ENCODE measurements around the gene NDUFS7. TPM values are rescaled to one million over a fixed set of nuclear protein-coding genes. Genes with fewer than 3 reads are reported as not detected.
A peak's percentile ranks its signal among the peaks of the same experiment; 100 is the strongest.
"Not testable (repeated sequence)": the region's sequence is repeated elsewhere in the genome, so short reads cannot be mapped to it uniquely, and the experiment has no call there.

The NDUFS7 gene
- total RNA-seq, 1 donor from 2014 or later = 56.8 TPM

- DNase-seq (ENCODE audit: low read depth) = no peak
These were observed 48.8 kb downstream of the NDUFS7 start for GRCh38 chr19:1432507-1432887.

- no peak for DNase-seq (ENCODE audit: low read depth)
These were observed 49.7 kb downstream of the NDUFS7 start for GRCh38 chr19:1433119-1434039.

GRCh38 chr19:1434040-1434366 lies 50.3 kb downstream of the NDUFS7 start:
- DNase-seq (ENCODE audit: low read depth) = no peak

GRCh38 chr19:1434577-1435060 lies 50.9 kb downstream of the NDUFS7 start:
- no peak for DNase-seq (ENCODE audit: low read depth)

GRCh38 chr19:1435378-1435989 lies 51.8 kb downstream of the NDUFS7 start:
- no peak for DNase-seq (ENCODE audit: low read depth)

GRCh38 chr19:1437609-1438008 lies 53.9 kb downstream of the NDUFS7 start:
- DNase-seq (ENCODE audit: low read depth) = no peak

- peak; percentile 85 for DNase-seq (ENCODE audit: low read depth)
These were observed 54.6 kb downstream of the NDUFS7 start, which contains the start of gene RPS15 for GRCh38 chr19:1438035-1438932. RPS15 (plus strand) TSS chr19:1438396; CDS start chr19:1438426, 30 bp downstream.

GRCh38 chr19:1438933-1439354 lies 55.2 kb downstream of the NDUFS7 start:
- no peak for DNase-seq (ENCODE audit: low read depth)

GRCh38 chr19:1439525-1440417 lies 56.1 kb downstream of the NDUFS7 start:
- DNase-seq (ENCODE audit: low read depth) = not testable (repeated sequence)

GRCh38 chr19:1440418-1440801 lies 56.7 kb downstream of the NDUFS7 start:
- no peak for DNase-seq (ENCODE audit: low read depth)

- DNase-seq (ENCODE audit: low read depth) = no peak
These were observed 57.3 kb downstream of the NDUFS7 start for GRCh38 chr19:1441022-1441426.

GRCh38 chr19:1441677-1442438 lies 58.2 kb downstream of the NDUFS7 start:
- no peak for DNase-seq (ENCODE audit: low read depth)

Other genes starting within 250 kb of the NDUFS7 start
- gene SBNO2, start 209.6 kb upstream of the NDUFS7 start, total RNA-seq = 40.5 and 113 TPM in 2 replicates
- 113 and 140 TPM in 2 replicates for gene STK11, start 178.1 kb upstream of the NDUFS7 start, total RNA-seq
- gene CBARP, start 145.9 kb upstream of the NDUFS7 start, total RNA-seq = 0.87 and 4.3 TPM in 2 replicates
- 29.0 and 29.2 TPM in 2 replicates for gene ATP5F1D, start 142.2 kb upstream of the NDUFS7 start, total RNA-seq
- gene MIDN, start 135.3 kb upstream of the NDUFS7 start, total RNA-seq = 12.2 and 44.9 TPM in 2 replicates
- gene CIRBP, start 114.6 kb upstream of the NDUFS7 start, total RNA-seq = 174 and 314 TPM in 2 replicates
- 13.9 and 21.5 TPM in 2 replicates for gene FAM174C, start 108.4 kb upstream of the NDUFS7 start, total RNA-seq
- gene EFNA2, start 98.0 kb upstream of the NDUFS7 start, total RNA-seq = 0.10 TPM in 1 of 2 replicates, not detected in the other
- 13.4 and 15.4 TPM in 2 replicates for gene GAMT, start 17.6 kb downstream of the NDUFS7 start, total RNA-seq
- 49.2 and 96.9 TPM in 2 replicates for gene DAZAP1, start 23.7 kb downstream of the NDUFS7 start, total RNA-seq
- gene RPS15, start 54.5 kb downstream of the NDUFS7 start, total RNA-seq = 442 and 500 TPM in 2 replicates
- 0.05 TPM in 1 of 2 replicates, not detected in the other for gene APC2, start 66.2 kb downstream of the NDUFS7 start, total RNA-seq
- gene C19orf25, start 95.3 kb downstream of the NDUFS7 start, total RNA-seq = 26.4 and 31.4 TPM in 2 replicates
- gene PCSK4, start 106.4 kb downstream of the NDUFS7 start, total RNA-seq = 1.6 and 4.9 TPM in 2 replicates
- 4.9 and 8.7 TPM in 2 replicates for gene REEP6, start 107.3 kb downstream of the NDUFS7 start, total RNA-seq
- gene ADAMTSL5, start 129.1 kb downstream of the NDUFS7 start, total RNA-seq = 2.1 and 5.0 TPM in 2 replicates
- not detected in 2 replicates for gene PLK5, start 140.2 kb downstream of the NDUFS7 start, total RNA-seq
- 57.7 and 80.1 TPM in 2 replicates for gene MEX3D, start 184.4 kb downstream of the NDUFS7 start, total RNA-seq
- 57.5 and 98.2 TPM in 2 replicates for gene MBD3, start 209.0 kb downstream of the NDUFS7 start, total RNA-seq
- gene UQCR11, start 221.6 kb downstream of the NDUFS7 start, total RNA-seq = 48.3 and 76.2 TPM in 2 replicates

All from renal cortical epithelial cell (primary cell).